Tibial nerve (tissue), 4 donors: ENCODE measurements around the gene PPP2R1B. TPM values are rescaled to one million over a fixed set of nuclear protein-coding genes. Genes with fewer than 3 reads are reported as not detected.

Experiments
- DNase-seq, 2 donors: peaks; one replicate each; pipeline ENCODE4 v3.0.0-alpha.2; 2019; ENCODE audit warnings: low spot score in 2 of 2
- H3K27ac ChIP-seq, 4 donors: fragments of 200-600 bp; sonication (generic) in 3 of 4; one replicate each; pipeline ENCODE4 v1.5.1; 2017 to 2019; ENCODE audit warnings: mild to moderate bottlenecking in 1 of 4
- H3K27me3 ChIP-seq, 2 donors: fragments of 200-600 bp; sonication (generic) in 1 of 2; one replicate each; pipeline versions ENCODE4 v1.5.1 to v1.6.0; 2017 to 2019
- H3K36me3 ChIP-seq, 3 donors: fragments of 200-600 bp; sonication (generic); one replicate each; pipeline ENCODE4 v1.5.1; 2018 to 2019
- H3K4me1 ChIP-seq, 4 donors: fragments of 200-600 bp; sonication (generic) in 3 of 4; one replicate each; pipeline ENCODE4 v1.5.1; 2017 to 2019
- H3K4me3 ChIP-seq, 4 donors: fragments of 200-600 bp; sonication (generic) in 3 of 4; one replicate each; pipeline ENCODE4 v1.5.1; 2017 to 2019; ENCODE audit warnings: mild to moderate bottlenecking in 1 of 4, moderate library complexity in 1 of 4
- H3K9me3 ChIP-seq, 4 donors: fragments of 200-600 bp; sonication (generic) in 3 of 4; one replicate each; pipeline ENCODE4 v1.5.1; 2017 to 2019
- EP300 ChIP-seq, 2 donors: sonication (generic); formaldehyde crosslinking; IDR thresholded peaks; one replicate each; pipeline ENCODE4 v1.6.1; 2017; ENCODE audit warnings: antibody characterized with exemption in 2 of 2, mild to moderate bottlenecking in 1 of 2
- POLR2A ChIP-seq, 2 donors: fragments of 450-650 bp; IDR thresholded peaks; one replicate each; pipeline ENCODE4 v1.6.1; 2017; ENCODE audit warnings: antibody characterized with exemption in 2 of 2, mild to moderate bottlenecking in 2 of 2, moderate library complexity in 2 of 2
- WGBS, 2 donors: methylation state at CpG; one replicate each; pipeline ENCODE4 v1.1.5; 2018; 5-methylcytosine and 5-hydroxymethylcytosine counted together
- total RNA-seq, 4 donors: library from RNA; depleted of rRNA; stranded (reverse); fragments of >200 nt; gene quantifications; one replicate each; pipeline ENCODE4 v1.1.0, GENCODE V29; 2016
- TF ChIP-seq, protein P1 (sequence below), 5 experiments: fragments of 200-600 bp in 3 of 5; fragments of 450-650 bp in 2 of 5; sonication (generic) in 3 of 5; IDR thresholded peaks; one replicate each; pipeline ENCODE4 v1.5.1; 2016 to 2019; ENCODE audit warnings: antibody characterized with exemption in 5 of 5, mild to moderate bottlenecking in 3 of 5, moderate library complexity in 2 of 5

Gene PPP2R1B
- total RNA-seq, 4 donors from 2014 or later = 20.8 to 41.4 (median 25.1) TPM

- no peaks in the 10 kb centered on the region for H3K9me3 ChIP-seq
- TF ChIP-seq, protein P1, sequence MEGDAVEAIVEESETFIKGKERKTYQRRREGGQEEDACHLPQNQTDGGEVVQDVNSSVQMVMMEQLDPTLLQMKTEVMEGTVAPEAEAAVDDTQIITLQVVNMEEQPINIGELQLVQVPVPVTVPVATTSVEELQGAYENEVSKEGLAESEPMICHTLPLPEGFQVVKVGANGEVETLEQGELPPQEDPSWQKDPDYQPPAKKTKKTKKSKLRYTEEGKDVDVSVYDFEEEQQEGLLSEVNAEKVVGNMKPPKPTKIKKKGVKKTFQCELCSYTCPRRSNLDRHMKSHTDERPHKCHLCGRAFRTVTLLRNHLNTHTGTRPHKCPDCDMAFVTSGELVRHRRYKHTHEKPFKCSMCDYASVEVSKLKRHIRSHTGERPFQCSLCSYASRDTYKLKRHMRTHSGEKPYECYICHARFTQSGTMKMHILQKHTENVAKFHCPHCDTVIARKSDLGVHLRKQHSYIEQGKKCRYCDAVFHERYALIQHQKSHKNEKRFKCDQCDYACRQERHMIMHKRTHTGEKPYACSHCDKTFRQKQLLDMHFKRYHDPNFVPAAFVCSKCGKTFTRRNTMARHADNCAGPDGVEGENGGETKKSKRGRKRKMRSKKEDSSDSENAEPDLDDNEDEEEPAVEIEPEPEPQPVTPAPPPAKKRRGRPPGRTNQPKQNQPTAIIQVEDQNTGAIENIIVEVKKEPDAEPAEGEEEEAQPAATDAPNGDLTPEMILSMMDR (IDR thresholded peaks at IDR 0.05) = no peak
- TF ChIP-seq POLR2A (IDR thresholded peaks at IDR 0.05) = no peak
- peaks cover 3 to 98% (median 20%) of the 10 kb centered on the region in 3 donors for H3K36me3 ChIP-seq
- H3K4me1 ChIP-seq = no peaks in the 10 kb centered on the region
- WGBS, 2 donors = 95% methylated on average over 6 of the region's 6 CpGs
- DNase-seq = no peak
- no peaks in the 10 kb centered on the region for H3K27me3 ChIP-seq
- no peak overlapping the region for H3K27ac ChIP-seq
- H3K4me3 ChIP-seq = no peak overlapping the region
Observed at GRCh38 chr11:111756097-111756496, 10.1 kb downstream of the PPP2R1B start.

DNA sequence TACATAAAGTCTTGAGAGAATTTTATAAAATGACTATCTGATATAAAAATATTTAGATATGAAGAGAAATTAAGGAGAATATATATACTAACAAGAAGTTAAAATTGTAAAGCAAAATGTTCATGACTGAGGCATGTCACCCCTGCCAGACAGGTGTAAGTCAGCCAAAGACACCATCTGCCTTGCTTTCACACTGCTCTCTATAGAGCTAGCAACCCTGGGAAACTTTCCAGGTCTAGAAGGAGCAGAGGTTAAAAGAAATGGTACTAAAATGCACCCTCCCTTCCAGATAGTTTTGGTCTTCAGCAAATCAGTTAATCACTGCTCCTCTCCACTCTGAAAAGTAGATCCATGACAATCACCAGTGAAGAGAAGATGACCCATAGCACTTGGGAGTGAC, 16.5 kb downstream of the PPP2R1B start:
- DNase-seq = no peak
- H3K4me1 ChIP-seq = peaks cover 0 to 13% (median 8%) of the 10 kb centered on the region in 4 donors
- H3K27me3 ChIP-seq = no peaks in the 10 kb centered on the region
- H3K9me3 ChIP-seq = no peaks in the 10 kb centered on the region
- TF ChIP-seq, protein P1 (IDR thresholded peaks at IDR 0.05) = no peak
- no peak for TF ChIP-seq EP300 (IDR thresholded peaks at IDR 0.05)
- no peak for TF ChIP-seq POLR2A (IDR thresholded peaks at IDR 0.05)
- peaks cover 3 to 84% (median 21%) of the 10 kb centered on the region in 3 donors for H3K36me3 ChIP-seq
- H3K4me3 ChIP-seq = no peak overlapping the region
- no peak overlapping the region for H3K27ac ChIP-seq

DNA sequence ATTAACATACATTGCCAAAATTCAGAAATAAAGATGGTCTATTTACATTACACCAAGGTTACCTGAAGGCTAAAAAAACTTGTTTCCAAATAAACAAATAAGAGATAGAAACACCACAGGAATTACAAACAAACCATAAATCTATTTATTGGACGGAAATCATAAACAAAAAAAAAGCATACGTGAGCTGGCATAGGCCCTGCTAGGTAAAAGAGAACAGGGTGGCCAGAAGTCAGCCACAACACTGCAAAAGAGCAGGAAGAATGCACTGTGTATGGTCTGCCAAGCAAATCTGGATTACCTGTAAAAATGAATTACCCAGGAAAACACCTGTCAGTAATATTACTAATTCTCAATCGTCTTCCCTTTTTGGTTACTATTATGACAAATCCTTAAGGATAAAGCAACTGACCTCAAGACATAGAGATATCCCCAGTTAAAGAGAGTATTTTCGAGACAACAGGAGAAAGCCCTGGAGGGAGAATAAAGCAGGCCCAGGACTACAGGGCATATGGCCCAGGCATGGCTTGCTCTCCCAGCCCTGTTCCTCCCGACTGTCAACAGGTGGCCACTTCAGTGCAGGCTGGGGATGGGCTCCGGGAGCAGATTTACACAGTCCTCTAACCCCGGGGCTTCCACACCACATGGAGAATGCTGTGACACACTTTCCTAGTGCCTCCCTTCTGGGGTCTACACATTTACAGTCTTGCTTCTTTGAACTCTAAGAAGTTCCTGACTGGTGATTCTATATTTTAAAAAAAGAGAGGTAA, 18.0 kb downstream of the PPP2R1B start:
- H3K4me3 ChIP-seq = no peak overlapping the region
- H3K36me3 ChIP-seq = peaks cover 3 to 80% (median 10%) of the 10 kb centered on the region in 3 donors
- peaks cover 0 to 23% (median 11%) of the 10 kb centered on the region in 4 donors for H3K4me1 ChIP-seq
- WGBS, 2 donors = 74 to 77% methylated on average over 7 of the region's 7 CpGs
- no peak overlapping the region for H3K27ac ChIP-seq
- H3K27me3 ChIP-seq = no peaks in the 10 kb centered on the region
- TF ChIP-seq EP300 (IDR thresholded peaks at IDR 0.05) (no peak), POLR2A (IDR thresholded peaks at IDR 0.05) (no peak)
- TF ChIP-seq, protein P1 (IDR thresholded peaks at IDR 0.05) = no peak
- H3K9me3 ChIP-seq = no peaks in the 10 kb centered on the region
- no peak for DNase-seq

GRCh38 chr11:111745719-111746504, 20.3 kb downstream of the PPP2R1B start:
- DNase-seq = no peak
- H3K27ac ChIP-seq = peak overlapping the region in 2 of 4 donors; percentile 69 to 76
- H3K4me1 ChIP-seq = peaks cover 0 to 23% (median 11%) of the 10 kb centered on the region in 4 donors
- TF ChIP-seq EP300 (IDR thresholded peaks at IDR 0.05) = no peak
- TF ChIP-seq, protein P1 (IDR thresholded peaks at IDR 0.05) = no peak
- no peak for TF ChIP-seq POLR2A (IDR thresholded peaks at IDR 0.05)
- WGBS, 2 donors = 85 to 89% methylated on average over 6 of the region's 6 CpGs
- peaks cover 0 to 75% (median 9%) of the 10 kb centered on the region in 3 donors for H3K36me3 ChIP-seq
- H3K9me3 ChIP-seq = no peaks in the 10 kb centered on the region
- H3K4me3 ChIP-seq = no peak overlapping the region
- H3K27me3 ChIP-seq = no peaks in the 10 kb centered on the region

DNA sequence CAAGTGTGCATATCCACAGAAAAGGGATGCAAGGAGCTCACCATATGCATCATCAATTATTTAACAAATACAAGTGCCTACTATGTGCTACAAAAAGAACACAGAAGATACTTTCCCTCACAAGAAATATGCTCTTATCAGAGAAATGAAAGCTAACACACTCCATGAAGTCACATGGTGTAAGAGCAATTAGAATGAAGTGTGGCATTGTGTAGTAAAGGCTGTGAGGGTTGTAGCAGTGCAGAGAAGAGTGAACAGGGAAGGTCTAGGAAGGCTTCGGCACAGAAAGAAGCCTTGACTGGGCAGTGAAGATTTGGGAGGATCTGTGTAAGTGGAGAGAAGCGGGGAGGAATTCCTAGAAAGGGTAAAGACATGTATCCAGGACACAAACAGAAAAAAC, 22.5 kb downstream of the PPP2R1B start:
- TF ChIP-seq, protein P1 (IDR thresholded peaks at IDR 0.05) = no peak
- TF ChIP-seq POLR2A (IDR thresholded peaks at IDR 0.05) = no peak
- TF ChIP-seq EP300 (IDR thresholded peaks at IDR 0.05) = no peak
- H3K4me1 ChIP-seq = peaks cover 0 to 30% (median 11%) of the 10 kb centered on the region in 4 donors
- peaks cover 0 to 61% (median 9%) of the 10 kb centered on the region in 3 donors for H3K36me3 ChIP-seq
- H3K9me3 ChIP-seq = no peaks in the 10 kb centered on the region
- no peak overlapping the region for H3K4me3 ChIP-seq
- 63 to 74% methylated on average over 2 of the region's 2 CpGs for WGBS, 2 donors
- peak overlapping the region in 2 of 4 donors; percentile 54 to 76 for H3K27ac ChIP-seq
- DNase-seq = no peak
- H3K27me3 ChIP-seq = no peaks in the 10 kb centered on the region
